Activated naive CD4-positive, alpha-beta T cell treated with Interleukin-2 at 50 U/mL for 16 hours (primary cell): Measurements from ENCODE around the gene GYPB.
"Not testable (repeated sequence)": the region's sequence is repeated elsewhere in the genome, so short reads cannot be mapped to it uniquely, and the experiment has no call there.

ENCODE experiments used
- DNase-seq: peaks from one replicate; pipeline ENCODE4 v3.0.0-alpha.2; 2020

GYPB gene

DNA sequence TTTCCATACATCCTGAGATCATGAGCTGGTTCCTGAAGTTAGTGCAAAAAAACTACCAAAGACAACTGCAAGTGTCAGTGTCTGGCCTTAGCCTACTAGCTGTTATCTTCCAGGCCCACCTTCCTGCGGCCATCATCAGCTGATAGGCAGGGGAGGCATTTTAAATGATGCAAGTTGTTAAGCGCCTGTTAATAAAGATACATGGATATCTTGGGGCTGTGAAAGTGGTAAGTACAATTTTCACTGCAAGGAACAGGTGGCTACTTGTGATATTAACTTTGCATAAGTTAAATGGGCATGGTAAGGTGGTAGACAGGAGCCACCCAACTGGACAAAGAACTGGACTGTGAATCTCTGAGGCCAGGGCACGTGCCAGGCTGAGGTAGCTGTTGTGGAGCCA is at the start of gene GYPB:
Gene GYPB, minus strand, starts transcription at position 104 of the 400 bp plus-strand sequence. Its CDS starts 93 bp downstream, at position 11.
- not testable (repeated sequence) for DNase-seq

DNA sequence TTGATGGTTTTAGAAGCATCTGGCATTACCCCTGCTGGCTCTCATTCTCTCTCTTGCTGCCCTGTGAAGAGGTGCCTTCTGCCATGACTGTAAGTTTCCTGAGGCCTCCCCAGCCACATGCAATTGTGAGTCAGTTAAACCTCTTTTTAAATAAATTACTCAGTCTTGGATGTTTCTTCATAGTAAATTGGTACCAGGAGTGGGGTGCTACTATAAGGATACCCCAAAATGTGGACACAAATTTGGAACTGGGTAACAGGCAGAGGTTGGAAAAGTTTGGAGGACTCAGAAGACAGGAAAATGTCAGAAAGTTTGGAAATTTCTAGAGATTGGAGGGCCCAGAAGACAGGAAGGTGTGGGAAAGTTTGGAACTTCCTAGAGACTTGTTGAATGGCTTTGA is 42.4 kb upstream of the GYPB start:
- not testable (repeated sequence) for DNase-seq

DNA sequence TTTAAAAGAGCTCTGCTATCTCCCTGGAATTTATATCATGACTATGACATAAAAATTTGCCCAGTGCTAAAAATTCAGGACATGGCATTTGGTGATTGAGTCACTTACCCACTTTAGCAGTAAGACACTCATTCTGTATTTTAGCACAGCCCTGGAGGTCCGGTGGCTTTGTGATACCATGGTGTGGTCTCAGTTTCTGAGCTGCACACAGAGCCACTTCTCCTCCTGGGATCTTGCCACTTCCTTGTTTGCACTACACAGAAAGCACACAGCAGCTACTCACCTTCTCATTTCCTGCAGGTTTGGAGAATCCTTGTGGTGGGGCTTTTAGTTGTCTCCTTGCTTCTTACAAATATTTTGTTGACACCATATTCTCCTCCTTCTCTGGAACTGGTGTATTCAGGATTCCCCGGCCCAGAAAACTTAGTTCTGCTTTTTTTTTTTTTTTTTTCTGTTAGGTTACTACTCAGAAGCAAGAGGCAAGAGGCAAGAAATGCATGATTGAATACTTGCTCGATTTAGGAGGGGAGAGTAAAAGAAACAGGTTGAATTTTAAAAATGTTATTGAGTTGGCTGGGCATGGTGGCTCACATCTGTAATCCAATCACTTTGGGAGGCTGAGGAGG is 41.2 kb upstream of the GYPB start:
- DNase-seq: not testable (repeated sequence)

DNA sequence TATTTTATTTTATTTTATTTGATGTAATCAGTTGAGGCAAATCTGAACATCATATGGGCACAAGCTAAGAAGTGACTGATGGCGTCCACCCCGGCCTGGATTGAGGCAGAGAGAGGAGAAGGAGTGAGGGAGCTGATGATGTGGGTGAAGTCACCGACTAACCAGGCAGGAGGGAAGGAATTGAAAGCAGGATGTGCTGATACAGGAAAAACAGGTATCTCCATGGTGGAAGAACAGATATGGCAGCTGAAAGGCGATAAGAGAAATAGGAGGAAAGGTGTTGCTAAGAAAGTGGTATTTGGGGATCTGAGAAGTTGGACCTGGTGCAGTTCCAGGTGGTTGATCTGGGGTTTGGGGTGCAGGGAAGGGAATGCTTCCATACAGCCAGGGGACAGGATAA is 37.6 kb upstream of the GYPB start:
- DNase-seq: no peak

DNA sequence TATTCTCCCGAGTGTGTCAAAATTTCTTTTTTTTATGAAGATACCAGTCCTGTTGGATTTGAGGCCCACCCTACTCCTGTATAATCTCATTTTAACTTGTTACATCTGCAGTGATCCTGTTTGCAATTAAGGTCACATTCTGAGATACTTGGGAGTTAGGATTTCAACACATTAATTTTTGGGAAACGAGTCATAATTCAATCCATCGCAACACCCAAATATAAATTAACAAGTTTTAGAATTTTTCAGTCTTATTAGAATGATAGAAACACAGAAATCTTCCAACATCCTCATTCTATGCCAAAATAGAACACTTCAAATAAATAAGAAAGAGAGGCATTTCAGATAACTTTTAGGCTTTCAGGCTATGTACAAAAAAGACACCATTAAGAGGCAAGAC is 36.2 kb upstream of the GYPB start:
- DNase-seq: not testable (repeated sequence)

DNA sequence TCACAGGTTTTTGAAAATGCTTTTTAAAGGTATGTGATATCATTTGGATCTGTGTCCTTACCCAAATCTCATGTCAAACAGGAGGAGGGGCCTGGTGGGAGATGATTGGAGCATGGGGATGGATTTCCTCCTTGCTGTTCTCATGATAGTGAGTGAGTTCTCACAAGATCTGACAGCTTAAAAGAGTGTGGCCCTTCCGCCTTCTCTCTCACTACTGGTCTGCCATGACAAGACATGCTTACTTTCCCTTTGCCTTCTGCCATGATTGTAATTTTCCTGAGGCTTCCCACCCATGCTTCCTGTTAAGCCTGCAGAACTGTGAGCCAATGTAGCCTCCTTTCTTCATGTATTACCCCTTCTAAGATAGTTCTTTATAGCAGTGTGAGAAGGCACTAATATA is 32.3 kb upstream of the GYPB start:
- not testable (repeated sequence) for DNase-seq

DNA sequence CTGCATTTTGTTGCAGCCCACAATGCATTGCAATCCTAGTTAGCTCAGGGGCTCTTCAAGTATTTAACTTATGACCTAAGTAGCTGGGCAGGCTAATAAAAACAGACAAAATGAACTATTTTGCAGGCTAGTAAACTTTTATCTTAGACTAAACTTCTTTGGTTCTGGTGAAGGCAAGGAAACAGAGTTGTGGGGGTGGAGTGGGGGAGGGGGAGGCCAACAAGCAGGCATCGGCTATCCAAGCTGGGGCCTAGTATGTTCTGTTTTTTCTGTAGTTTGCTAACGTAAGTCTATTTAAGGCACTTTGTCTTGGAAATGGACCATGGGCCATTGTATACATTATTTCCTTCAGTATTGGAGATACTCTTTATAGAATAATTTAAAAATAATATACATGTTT is 31.5 kb upstream of the GYPB start:
- not testable (repeated sequence) for DNase-seq

DNA sequence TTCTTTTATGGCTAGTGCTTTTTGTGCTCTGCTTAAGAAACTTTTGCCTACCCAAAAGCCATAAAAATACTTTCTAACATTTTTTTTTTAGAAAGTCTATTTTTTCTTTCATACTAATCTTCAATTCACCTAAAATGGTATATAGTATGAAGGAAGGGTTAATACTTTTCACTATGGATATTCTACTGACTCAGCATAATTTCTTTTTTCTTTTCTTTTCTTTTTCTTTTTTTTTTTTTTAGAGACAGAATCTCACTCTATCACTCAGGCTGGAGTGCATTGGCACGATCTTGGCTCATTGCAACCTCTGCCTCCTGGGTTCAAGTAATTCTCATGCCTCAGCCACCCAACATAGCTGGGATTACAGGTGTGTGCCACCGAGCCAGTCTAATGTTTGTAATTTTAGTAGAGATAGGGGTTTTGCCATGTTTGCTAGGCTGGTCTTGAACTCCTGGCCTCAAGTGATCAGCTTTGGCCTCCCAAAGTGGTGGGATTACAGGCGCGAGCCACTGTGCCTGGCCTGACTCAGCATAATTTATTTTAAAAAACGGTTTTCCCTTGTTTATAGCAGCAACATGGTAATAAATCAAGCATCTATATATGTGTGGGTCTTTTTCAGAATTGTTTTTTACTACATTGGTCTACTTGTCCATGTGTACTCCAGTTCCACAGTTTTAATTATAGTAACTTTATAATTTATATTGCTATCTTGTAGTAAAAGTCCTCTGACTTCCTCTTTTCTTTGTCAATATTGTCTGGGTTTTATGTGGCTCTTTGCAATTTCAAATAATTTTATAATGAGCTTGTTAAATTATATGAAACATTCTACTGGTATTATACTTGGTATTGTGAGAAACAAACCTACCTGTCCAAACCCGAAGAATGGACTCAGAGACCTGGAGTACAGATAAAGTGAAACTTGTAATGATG is 30.6 kb upstream of the GYPB start:
- not testable (repeated sequence) for DNase-seq

DNA sequence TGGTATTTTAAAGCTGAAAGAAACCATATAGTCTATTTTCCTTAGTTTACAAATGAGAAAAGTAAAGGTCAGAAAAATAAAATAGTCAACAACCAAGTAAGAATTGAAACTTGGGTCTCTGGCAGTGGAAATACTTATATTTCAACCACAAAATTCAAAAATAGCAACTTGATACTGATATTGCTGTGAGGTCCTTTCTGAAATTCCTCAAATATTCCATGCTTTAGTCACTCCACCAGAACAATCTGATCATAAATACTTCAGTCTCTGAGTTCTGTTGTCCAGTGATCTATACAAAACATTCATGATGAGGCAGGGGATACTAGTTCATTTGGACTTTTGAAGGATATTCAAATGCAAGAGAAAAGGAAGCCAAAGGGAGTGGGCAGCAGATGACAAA is 25.8 kb upstream of the GYPB start:
- not testable (repeated sequence) for DNase-seq

DNA sequence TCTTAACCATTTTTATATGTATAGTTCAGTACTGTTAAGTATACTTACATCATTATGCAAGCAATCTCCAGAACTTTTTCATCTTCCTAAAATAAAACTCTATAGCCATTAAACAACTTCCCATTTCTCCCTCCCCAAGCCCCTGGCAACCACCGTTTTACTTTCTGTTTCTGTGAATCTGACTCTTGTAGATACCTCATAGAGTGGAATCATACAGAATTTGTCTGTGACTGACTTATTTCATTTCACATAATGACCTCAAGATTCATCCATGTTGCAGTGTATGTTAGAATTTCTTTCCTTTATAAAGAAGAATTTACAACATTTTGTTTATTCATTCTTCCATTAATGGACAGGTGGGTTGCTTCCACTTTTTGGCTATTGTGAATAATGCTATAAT is 13.4 kb upstream of the GYPB start:
- DNase-seq: not testable (repeated sequence)

DNA sequence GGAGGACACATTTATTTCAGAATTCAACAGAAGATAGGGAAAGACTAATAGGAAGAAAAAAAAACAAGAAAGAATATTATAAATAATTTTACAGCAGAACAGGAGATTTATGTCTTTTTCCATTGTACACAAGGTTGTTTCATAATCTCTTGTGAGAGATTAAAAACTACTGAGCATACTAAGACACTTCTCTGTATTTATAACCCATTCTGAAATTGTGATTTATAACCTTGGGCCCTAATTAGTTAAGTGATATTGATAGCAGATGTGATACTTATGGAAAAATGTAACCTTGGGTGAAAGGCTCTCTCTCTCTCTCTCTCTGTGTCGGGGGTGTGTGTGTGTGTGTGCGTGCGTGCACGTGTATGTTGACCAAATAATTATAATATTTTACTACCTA is 12.7 kb upstream of the GYPB start:
- not testable (repeated sequence) for DNase-seq

DNA sequence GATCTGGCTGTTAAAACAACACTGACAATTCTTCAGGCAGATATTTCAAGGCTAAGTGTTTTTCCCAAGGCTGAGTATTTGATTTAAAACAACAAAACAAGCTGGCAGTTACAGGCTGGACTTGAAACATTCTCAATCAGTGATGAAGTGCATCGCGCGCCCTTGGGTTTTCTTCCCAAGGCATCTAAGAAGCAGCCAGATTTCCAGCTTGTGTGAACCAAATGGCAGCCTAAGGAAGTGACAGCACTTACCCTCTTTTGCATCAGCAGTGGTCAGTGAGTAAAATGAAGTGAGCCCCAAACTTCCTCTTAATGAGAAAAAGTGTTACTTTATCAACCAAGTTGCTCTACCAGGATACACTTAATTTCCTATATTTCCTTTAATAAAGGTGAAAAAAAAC is 12.2 kb upstream of the GYPB start:
- DNase-seq: not testable (repeated sequence)

DNA sequence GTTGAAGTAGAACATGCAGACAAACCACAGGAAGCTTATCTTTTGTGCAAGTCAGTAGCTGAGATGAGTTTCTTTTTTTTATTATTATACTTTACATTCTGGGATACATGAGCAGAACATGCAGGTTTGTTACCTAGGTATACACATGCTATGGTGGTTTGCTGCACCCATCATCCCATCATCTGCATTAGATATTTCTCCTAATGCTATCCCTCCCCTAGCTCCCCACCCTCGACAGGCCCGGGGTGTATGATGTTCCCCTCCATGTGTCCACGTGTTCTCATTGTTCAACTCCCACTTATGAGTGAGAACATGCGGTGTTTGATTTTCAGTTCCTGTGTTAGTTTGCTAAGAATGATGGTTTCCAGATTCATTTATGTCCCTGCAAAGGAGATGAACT is 11.5 kb upstream of the GYPB start:
- DNase-seq: not testable (repeated sequence)

DNA sequence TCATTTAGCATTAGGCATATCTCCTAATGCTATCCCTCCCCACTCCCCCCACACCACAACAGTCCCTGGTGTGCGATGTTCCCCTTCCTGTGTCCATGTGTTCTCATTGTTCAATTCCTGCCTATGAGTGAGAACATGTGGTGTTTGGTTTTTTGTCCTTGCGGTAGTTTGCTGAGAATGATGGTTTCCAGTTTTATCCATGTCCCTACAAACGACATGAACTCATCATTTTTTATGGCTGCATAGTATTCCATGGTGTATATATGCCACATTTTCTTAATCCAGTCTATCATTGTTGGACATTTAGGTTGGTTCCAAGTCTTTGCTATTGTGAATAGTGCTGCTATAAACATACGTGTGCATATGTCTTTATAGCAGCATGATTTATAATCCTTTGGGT is 7.5 kb upstream of the GYPB start:
- DNase-seq: not testable (repeated sequence)

DNA sequence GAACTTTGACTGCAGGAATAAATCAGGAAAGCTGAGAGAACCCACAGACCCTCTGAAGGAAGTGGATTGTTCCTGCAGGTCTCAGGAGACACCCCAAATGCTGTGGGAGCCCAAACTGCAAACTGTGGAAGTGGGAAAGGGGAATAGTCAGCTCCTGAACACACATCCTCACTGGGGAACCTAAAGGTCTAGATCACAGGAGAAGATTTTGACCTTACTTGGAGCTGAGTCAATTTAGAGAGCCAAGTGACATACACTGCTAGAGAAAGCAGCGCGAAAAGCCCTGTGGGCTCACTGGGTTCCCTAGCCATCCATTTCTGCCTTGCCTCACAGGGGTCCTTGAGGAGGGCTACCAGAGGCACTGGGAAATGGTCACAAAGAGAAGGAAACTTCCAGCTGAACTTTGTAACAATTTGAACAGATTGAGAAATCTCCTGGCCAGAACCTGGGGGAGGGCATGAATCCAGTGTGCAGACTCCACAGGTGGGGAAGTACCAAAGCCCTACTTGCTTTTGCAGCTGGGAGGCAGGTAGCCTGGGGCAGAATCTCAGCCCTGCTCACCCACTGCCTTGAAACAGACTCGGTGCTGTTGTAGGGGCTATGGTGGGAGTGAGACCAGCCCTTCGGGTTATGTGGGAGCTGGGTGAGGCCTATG is 5.3 kb upstream of the GYPB start:
- not testable (repeated sequence) for DNase-seq

DNA sequence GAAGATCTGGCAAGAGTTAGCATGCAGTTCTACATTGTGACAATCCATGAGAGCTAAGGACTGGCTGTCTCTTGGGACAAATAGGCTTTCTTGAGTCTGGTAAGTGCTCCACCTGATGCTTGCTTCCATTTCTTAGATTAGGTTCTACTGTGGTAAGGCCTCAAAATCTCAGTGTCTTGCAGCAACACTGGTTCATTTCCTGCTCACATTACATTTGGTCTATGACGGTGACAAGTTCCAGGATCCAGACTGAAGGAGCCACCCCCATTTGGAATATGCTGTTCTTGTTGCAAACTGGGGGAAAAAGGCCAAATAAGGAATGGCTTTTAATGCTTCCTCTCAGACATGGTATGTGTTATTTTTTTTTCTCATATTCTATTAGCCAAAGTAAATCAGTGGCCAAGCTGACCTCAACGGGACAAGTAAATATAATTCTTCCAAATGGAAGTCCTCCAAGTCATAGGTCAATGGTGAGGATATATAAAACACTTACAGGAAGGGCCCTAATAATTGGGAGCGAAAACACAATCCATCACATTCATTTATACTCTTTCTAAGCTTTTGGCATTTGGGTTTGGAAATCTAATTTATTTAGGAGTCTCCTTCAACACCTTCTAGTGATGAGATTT is 3.7 kb upstream of the GYPB start:
- DNase-seq: not testable (repeated sequence)

DNA sequence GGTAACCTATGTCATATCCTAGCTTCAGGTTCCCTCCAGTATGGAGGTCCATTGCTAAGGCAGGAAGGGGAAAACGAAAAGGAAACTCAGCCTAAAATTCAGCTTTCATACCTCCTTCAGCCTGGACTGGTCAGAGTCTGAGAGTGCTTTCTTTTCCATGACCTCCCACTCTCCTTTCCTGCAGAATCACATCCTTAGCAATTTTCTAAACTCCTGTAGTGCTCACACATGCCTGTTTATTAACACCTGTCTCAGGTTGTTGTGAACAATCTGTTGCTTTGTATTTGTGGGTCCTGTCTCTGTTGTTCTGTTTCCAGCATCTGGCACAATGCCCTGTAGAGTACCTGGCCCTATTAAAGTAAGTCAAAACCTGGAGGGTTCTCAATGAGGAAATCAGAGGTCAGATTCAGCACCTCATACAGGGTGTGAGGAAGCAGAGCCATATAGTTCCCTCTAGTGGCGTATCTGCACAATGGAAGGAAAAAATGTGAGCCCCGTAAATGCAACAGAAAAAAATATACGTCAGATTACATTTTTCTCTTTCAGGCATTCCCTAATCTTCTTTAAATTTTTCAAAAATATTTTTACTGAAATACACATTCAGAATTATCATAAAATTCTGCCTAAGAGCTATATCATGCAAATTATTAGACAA is 2.3 kb upstream of the GYPB start:
- DNase-seq: not testable (repeated sequence)

DNA sequence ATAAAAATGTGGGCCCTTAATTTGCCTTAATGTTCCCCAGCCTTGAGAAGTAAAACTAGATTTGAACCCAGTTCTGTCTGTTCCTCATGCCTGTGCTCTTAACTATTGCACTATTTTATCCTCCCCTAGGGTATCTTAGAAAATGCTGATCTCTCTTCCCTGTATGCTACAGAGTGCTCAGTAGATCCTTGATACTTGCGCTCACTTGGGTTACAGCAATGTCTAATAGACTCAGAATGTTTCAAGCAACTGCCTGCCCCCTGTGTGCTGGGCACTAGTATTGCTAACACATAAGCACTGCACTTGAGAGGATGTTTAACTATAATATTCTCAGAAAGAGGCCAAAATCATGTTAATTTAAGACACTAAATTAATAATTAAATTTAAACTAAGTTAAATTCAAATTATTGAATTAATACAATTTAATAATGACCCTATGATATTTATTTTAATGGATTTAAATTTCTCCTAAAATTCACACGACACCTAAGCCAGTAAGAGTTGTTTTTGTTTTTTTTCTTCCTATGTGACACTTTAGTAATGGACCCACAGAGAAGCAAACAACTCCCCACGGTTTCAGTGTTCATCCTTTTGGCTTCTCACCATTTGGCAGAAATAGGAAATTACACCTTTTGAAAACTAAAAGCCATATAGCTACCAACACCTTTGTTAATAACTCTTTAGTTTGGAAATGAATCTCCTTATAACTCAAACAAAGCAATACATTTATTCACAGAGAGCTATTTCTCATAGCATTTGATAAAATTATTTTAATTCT is 768 bp downstream of the GYPB start:
- DNase-seq: not testable (repeated sequence)

DNA sequence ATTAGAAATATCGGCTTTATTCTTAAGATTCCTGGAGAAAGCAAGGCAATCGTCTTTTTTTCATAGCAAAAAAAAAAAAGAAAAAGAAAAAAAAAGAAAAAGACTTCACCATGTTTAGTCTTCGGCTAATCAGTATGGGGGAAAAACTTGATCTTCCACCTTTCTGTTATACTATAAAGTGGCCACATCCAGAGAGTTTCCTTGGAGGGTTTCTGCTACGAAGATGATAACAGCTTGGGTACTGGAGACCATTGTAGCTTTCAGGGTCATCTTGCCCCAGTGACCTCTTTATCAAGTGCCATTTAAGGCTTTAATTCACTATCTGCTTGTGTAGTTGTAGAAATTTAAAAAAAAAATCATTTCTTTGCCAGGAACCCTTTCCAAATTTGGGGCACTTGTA is 1.9 kb downstream of the GYPB start:
- DNase-seq: not testable (repeated sequence)

DNA sequence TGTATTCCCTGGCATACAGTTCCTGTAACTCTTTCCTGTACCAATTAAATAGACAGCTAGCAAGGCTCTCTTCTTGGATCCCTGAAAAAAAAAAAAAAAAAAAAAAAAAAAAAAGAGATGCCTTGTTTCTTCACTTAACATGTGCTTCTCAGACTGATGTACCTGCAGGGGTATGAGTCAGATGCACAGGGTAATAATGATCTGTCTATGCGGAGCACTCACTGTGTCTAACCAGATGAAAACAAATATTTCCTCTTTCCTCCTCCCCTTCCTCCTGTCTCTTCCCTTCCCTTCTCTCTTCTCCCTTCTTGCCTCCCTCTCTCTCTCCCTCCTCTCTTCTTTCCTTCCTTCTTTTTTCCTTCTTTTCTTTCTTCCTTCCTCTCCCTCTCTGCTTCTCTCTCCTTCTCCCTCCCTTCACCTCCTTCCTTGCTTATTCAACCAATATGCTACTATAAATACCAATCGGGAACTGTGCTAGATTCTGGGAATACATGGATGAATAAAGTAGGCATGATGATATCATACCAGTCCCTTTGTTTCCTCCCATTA is 3.0 kb downstream of the GYPB start:
- DNase-seq: not testable (repeated sequence)

DNA sequence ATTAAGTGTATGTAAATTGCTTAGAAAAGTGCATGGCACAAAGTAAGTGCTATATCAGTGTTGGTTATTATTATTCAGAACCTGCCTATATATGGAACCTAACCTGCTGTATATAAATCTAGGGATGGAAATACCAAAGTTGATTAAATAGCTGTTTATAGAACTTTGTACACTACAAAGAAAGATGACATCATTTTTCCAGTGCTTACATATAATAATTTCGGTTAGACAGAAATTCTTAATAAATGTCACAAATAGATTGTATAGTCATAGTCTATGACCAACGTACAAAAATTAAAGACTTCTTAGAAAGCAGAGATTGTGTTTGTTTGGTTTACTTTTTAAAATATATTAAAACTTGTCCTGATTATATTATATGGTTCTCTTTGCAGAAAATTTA is 4.4 kb downstream of the GYPB start:
- no peak for DNase-seq
